NCI-H2107 treated with DMSO at 0.1 percent for 48 hours (cell line): ENCODE measurements around the gene AFTPH.

Source experiments
- DNase-seq: peaks from one replicate; lab custom pipeline; 2025; ENCODE audit not compliant: unreplicated experiment; lab: John Stamatoyannopoulos, UW

AFTPH gene, protein sequence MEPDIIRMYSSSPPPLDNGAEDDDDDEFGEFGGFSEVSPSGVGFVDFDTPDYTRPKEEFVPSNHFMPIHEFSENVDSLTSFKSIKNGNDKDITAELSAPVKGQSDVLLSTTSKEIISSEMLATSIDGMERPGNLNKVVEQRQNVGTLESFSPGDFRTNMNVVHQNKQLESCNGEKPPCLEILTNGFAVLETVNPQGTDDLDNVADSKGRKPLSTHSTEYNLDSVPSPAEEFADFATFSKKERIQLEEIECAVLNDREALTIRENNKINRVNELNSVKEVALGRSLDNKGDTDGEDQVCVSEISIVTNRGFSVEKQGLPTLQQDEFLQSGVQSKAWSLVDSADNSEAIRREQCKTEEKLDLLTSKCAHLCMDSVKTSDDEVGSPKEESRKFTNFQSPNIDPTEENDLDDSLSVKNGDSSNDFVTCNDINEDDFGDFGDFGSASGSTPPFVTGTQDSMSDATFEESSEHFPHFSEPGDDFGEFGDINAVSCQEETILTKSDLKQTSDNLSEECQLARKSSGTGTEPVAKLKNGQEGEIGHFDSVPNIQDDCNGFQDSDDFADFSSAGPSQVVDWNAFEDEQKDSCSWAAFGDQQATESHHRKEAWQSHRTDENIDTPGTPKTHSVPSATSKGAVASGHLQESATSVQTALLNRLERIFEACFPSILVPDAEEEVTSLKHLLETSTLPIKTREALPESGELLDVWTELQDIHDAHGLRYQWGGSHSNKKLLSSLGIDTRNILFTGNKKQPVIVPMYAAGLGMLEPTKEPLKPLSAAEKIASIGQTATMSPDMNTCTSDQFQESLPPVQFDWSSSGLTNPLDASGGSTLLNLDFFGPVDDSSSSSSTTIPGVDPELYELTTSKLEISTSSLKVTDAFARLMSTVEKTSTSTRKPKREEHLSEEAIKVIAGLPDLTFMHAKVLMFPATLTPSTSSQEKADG

GRCh38 chr2:64523666-64524603, at the start of gene AFTPH:
Gene AFTPH (plus strand): TSS chr2:64524328. CDS start chr2:64551475, 27,147 bp downstream.
- peak; percentile 92 for DNase-seq

GRCh38 chr2:64474636-64475035, 49.5 kb upstream of the AFTPH start:
- DNase-seq, result no peak

GRCh38 chr2:64477037-64477436, 47.1 kb upstream of the AFTPH start:
- no peak for DNase-seq

DNA sequence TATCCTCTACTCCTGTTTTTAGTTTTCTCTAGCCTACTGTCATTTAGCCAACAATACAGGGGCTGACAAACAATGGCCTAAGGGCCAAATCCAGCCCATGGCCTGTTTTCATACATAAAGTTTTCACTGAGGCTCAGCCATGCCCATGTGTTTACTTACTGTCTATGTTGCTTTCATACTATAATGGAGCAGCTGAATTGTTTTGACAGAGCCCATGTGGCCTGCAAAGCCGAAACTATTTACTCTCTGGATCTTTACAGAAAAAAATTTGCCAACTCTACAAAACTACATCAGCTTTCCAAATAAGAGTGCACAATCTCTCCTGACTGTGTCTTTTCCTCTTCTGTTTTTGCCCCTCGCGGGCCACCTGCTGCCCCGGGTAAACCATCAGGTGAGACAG, 46.1 kb upstream of the AFTPH start:
- no peak for DNase-seq

- DNase-seq, result no peak
These were observed 45.5 kb upstream of the AFTPH start for GRCh38 chr2:64478502-64479230.

GRCh38 chr2:64479259-64480117, 44.6 kb upstream of the AFTPH start:
- DNase-seq, result no peak

DNA sequence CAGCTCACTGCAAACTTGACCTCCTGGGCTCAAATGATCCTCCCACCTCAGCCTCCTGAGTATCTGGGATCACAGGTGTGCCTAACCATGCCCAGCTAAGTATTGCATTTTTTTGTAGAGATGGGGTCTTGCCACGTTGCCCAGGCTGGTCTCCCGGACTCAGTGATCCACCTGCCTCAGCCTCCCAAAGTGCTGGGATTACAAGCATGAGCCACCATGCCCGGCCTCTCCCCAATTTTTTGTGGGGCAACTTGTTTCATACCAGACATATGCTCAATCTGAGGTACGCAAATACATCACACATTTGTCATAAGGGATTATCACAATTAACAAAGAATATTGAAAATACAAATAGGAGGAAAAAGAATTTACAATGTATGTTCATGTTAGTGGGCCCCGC, 42.5 kb upstream of the AFTPH start:
- DNase-seq, result no peak

DNA sequence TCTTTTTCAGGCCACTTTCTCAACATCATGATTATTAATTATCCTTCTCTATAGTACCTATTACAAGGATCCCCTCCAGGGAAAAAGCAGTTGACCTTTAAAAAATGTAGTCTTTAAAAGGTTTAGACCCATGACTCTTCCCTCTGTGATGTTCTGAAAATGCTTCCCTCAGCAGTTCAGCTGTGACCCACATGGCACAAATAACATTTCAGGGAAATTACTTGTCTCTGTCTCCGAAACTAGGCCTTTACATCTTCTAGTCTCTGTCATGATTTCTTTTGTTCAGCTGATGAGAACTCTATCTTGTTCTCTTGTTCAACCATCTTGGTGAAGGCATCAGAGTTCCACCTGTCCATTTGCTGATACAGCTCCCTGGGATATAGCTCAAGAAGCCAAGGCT, 41.9 kb upstream of the AFTPH start:
- DNase-seq, result no peak

- DNase-seq, result no peak
These were observed 41.2 kb upstream of the AFTPH start for GRCh38 chr2:64482765-64483504.

DNA sequence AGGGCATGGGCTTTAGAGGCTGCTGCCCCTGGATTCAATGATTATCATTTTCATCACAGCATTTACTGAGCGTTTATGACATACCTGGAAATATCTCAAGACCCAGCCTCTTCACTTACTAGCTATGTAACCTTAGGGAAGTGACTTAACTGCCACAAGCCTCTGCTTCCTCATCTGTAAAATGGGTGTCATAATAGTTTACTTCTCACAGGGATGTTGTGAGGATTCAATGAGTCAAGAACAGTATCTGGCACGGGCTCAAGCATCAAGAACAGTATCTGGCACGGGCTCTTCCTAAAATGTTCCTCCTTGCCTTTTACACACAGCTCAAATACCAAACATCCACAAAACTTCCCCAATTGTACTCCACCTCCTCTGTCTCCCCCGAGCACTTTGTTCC, 38.8 kb upstream of the AFTPH start:
- no peak for DNase-seq

DNA sequence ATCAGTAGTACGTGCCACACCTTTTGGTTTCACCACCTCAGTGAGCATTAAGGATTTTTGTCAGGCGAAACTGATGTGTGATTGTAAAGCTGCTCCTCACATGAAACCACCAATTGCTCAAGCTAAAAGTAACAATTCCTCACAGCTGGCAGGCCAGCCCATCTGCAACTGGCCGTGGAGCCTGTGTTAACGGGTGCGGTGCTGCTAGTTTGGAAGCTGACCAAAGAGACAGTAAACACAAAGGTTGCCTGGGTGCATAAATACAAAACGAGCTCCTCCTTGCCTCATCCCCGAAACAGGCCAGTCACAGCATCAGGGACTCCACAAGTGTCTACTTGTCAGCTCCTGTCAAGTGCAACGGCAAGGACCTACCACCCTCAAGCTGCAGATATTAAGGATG, 38.2 kb upstream of the AFTPH start:
- DNase-seq, result peak; percentile 46

DNA sequence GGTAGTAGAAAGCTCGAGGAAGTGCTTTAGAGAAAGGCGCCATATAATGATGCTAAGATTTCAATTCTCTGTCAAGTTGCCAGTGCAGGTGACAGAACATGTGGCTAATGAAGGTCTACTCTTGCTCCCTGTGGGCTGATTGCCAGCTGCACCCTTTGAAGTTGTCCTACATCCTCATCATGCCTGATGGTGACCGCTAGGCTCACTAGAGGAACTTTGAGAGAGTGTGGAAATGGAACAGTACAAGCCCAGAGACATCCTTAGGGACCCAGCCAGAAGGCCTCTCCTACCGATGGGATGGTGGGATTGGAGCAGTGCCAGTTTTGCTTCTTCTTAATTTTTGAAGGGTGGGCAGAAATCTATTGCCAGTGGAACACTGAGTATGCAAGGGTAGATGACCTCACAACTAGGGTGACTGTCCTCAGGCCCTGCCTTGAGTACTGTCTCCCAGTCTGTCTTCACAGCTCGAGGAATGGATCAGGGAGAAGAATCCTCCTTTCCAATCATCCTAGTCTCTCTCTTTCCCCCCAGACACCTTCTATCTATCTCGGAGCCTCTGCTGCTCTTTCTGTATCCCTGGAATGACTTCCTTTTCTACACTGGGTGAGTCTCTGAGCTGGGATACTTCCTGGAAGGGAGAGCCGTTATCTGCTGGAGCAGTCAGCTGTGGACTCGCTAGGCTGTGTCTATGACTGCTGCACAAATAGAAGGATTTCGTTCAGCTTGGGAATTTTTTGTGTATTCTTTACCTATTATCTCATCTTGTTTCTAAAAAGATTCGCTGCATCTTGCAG, 36.7 kb upstream of the AFTPH start:
- no peak for DNase-seq

DNA sequence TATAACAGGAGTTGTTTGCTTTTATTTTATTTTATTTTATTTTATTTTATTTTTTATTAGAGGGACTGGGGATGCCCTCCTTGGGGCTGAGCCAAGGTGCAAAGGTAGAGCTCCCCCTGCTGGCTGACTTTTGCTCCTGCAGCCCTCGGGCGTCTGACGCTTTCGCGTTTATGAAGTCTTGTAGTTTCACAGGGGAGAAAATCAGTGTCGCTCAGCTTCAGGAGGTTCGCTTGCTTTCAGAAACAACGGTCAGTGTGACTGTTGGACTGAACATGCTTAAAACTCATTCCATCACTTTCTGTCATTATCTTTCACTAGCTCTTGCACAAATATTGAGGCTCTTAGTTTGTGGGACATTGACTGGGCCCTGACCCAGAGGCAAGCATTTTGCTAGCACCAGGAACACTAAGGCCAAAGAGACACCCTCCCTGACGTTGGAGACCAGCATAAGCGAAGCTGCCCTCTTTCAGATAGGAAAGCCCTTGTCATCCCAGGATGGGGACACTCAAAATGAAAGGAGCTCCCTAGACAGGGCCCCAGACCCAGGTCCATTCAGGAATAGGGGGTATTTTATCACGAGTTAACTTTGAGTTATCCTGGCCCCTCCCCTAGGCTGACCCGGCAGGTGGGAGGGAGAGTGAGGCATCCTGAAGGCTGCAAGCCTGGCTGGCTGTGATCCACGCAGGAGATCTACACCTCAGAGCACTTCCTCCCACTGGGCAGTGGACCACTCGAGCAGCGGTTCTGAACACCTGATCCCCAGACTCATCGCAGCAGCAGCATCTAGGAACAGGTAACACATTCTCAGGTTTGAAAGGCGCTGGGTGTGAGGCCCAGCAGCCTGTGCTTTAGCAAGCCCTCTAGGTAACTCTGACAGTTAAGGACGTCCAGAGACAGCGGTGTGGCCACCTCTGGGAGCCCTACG, 35.8 kb upstream of the AFTPH start:
- DNase-seq, result peak; percentile 15

GRCh38 chr2:64489081-64489751, 34.9 kb upstream of the AFTPH start:
- DNase-seq, result no peak

DNA sequence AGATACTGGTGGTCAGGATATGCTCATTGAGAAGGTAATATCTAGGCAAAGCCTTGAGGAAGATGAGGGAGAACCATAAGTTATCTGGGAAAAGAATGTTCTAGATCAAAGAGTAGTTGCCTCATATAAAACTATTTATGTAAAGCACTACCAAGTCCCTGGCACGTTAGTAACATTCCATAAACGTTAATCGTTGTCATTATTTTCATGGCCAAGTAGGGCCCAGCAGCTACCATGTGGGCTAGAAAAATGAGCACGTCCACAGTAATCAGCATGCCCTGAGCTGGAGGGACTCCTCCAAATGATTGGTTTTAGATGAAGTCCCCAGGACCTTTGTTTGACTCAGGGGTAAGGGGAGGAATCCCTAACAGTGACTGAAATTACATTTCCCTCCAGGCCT, 32.7 kb upstream of the AFTPH start:
- no peak for DNase-seq

- DNase-seq, result no peak
These were observed 31.9 kb upstream of the AFTPH start for GRCh38 chr2:64492272-64492671.
